ENCODE data around the gene ARAP3.
A peak's percentile ranks its signal among the peaks of the same experiment; 100 is the strongest.

Gene ARAP3

DNA sequence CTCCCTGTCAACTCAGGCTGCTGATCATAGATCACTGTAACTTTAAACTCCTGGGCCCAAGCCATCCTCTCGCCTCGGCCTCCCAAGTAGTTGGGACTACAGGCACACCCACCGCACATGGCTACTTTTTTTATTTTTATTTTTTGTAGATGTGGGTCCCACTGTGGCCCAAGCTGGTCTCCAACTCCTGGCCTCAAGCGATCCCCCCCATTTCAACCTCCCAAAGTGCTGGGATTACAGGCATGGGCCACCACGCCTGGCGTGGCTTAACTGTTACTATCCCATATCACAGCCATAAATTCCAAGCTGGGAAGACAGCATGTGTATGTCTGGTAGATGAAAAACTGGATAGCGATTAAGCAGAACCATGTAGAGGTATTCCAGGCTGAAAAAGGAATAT, 46.4 kb downstream of the ARAP3 start:
- H3K4me3 ChIP-seq (ENCODE audit: control insufficient read depth, low read depth, low read length), result peak overlapping the region; percentile 92
- TF ChIP-seq, protein P1, sequence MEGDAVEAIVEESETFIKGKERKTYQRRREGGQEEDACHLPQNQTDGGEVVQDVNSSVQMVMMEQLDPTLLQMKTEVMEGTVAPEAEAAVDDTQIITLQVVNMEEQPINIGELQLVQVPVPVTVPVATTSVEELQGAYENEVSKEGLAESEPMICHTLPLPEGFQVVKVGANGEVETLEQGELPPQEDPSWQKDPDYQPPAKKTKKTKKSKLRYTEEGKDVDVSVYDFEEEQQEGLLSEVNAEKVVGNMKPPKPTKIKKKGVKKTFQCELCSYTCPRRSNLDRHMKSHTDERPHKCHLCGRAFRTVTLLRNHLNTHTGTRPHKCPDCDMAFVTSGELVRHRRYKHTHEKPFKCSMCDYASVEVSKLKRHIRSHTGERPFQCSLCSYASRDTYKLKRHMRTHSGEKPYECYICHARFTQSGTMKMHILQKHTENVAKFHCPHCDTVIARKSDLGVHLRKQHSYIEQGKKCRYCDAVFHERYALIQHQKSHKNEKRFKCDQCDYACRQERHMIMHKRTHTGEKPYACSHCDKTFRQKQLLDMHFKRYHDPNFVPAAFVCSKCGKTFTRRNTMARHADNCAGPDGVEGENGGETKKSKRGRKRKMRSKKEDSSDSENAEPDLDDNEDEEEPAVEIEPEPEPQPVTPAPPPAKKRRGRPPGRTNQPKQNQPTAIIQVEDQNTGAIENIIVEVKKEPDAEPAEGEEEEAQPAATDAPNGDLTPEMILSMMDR (conservative IDR thresholded peaks at IDR 0.05; ENCODE audit: control insufficient read depth, insufficient read depth, low read depth, low read length), result no peak
- no peak for DNase-seq (ENCODE audit: low read depth)

DNA sequence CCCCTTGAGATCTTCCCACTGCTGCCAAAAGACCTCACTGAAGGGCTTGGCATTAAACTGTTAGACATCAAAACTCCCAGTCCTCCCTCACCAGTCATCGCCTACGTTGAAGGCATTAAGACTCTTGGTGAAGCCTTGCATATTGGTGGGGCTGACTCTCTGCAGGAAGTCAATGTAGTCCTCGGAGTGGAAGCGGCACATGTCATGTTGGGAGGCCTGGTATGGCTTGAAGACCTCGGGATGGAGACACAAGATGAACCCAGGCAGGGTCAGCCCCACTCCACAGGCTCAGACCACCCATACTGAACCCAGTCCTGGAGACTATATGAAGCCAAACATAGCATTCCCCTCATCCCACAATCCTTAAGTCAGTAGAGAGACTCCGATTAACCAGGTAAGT, 47.3 kb downstream of the ARAP3 start:
- H3K4me3 ChIP-seq (ENCODE audit: control insufficient read depth, low read depth, low read length), result no peak overlapping the region
- no peak for DNase-seq (ENCODE audit: low read depth)
- TF ChIP-seq, protein P1 (conservative IDR thresholded peaks at IDR 0.05; ENCODE audit: control insufficient read depth, insufficient read depth, low read depth, low read length), result no peak

DNA sequence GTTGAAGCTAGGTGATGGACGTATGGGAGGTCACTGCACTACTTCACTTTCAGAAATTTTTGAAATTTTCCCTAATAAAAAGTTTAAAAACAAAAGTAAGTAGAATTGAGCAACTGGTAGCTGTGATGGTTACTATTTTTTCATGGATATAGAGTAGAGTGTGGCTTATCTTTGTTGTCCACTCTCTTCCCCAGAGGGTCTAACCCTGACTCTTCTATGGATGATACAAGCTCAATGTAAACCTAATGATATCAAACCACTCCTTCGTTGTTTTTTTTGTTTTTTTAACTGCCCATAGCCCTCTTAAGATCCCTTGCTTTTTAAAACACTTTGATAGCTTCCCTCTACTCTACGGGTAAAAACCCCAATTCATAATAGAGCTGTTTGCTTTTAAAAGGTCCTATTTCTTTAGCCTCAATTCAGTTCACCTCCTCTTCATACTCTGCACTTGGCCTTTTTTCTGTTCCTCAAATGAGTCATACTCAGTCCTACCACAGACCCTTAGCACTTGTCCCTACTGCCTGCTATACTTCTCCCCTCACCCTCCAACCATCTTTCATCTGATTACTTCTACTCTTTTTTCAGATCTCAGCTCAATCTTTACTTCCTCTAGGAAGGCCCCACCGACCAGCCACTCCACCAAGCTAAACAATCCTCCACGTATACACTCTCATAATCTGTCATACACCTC, 48.0 kb downstream of the ARAP3 start:
- no peak for DNase-seq (ENCODE audit: low read depth)
- H3K4me3 ChIP-seq (ENCODE audit: control insufficient read depth, low read depth, low read length), result no peak overlapping the region
- TF ChIP-seq, protein P1 (conservative IDR thresholded peaks at IDR 0.05; ENCODE audit: control insufficient read depth, insufficient read depth, low read depth, low read length), result no peak

DNA sequence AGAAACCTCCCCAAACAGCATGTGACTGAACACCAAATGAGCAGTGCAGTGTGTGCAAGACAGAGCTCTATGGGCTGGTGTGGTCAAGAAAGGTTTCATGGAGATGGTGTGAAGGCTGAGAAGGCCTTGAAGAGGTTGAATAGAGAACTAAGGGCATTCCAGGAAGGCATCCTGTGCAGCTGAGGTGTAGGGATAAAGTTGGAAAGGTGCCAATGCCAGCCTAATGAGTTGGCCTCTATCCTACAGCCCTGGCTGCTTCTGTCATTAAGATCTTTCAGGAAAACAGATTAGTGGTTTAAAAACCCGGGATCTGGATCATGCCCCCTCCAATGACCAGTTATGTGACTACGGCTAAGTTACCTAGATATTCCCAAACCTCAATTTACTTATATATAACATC, 49.4 kb downstream of the ARAP3 start:
- no peak overlapping the region for H3K4me3 ChIP-seq (ENCODE audit: control insufficient read depth, low read depth, low read length)
- TF ChIP-seq, protein P1 (conservative IDR thresholded peaks at IDR 0.05; ENCODE audit: control insufficient read depth, insufficient read depth, low read depth, low read length), result no peak
- DNase-seq (ENCODE audit: low read depth), result no peak

DNA sequence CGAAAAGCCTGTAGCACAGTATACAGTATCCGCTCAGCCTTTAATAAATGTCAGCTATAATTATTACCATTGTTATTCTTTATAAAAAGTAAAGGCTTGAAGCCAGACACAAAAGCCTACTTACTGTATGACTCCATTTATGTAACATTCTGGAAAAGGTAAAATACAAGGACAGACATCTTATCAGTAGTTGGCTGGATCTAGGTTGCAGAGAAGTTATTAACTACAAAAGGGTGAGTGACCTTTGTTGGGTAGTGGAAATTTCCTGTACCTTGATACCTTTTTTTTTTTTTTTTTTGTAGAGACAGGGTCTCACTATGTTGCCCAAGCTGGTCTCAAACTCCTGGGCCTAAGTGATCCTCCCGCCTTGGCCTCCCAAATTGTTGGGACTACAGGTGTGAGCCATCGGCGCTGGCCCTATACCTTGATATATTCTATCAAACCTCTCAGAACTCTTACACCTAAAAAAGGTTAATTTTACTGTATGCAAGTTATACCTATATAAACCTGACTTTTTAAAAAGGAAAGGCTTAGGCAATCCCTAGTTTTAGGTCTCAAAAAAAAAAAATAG, 51.4 kb downstream of the ARAP3 start:
- H3K4me3 ChIP-seq (ENCODE audit: control insufficient read depth, low read depth, low read length), result no peak overlapping the region
- TF ChIP-seq, protein P1 (conservative IDR thresholded peaks at IDR 0.05; ENCODE audit: control insufficient read depth, insufficient read depth, low read depth, low read length), result no peak
- DNase-seq (ENCODE audit: low read depth), result no peak

DNA sequence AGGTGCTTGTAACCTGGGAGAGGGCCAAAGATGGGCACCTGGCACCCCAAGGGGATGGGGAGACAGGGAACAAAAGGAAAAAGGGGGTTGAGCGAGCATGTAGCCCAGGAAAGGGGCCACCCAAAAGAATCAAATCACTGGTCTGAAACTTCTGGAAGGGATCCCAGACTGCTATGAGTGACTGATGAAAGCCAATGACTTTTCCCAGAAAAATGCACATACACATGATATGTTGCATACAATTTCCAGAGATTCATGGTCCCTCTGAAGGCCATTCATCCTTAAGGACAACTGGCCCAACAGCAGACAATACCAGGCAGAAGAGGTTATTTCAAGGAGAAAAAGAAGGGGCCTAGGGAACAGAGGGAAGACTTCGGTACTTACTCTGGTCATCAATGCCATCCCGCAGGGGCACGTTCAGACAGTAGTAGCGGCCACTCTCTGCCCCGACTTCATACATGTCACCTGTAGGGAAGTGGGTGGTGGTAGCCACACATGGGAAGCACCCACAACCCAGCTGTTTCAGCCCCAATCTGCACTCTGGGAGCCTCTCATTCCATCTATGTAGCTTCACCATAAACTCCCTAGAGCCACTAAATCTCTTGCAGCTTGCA, 53.7 kb downstream of the ARAP3 start:
- TF ChIP-seq, protein P1 (conservative IDR thresholded peaks at IDR 0.05; ENCODE audit: control insufficient read depth, insufficient read depth, low read depth, low read length), result no peak
- no peak overlapping the region for H3K4me3 ChIP-seq (ENCODE audit: control insufficient read depth, low read depth, low read length)
- peak; percentile 24 for DNase-seq (ENCODE audit: low read depth)

All from fibroblast of mammary gland (primary cell).